Measurements from ENCODE around the gene HEXIM1. TPM values are rescaled to one million over a fixed set of nuclear protein-coding genes. Genes with fewer than 3 reads are reported as not detected.

Gene HEXIM1
- total RNA-seq, 1 experiment from 2014 or later = 57.2 TPM

GRCh38 chr17:45104497-45104896 lies 43.8 kb upstream of the HEXIM1 start:
- no peak for DNase-seq
- no peak overlapping the region for H3K27ac Mint-ChIP-seq (ENCODE audit: unreplicated experiment)
- CTCF ChIA-PET = interaction anchor here (0.5 to 0.6 kb wide), 2 partner anchors 14 to 1071 kb away, joined by 3 read pairs; no protein-coding TSS in a partner anchor
- no peaks in the 10 kb centered on the region for H3K4me1 Mint-ChIP-seq (ENCODE audit: low read depth, unreplicated experiment)
- intact Hi-C loops (cut with micrococcal nuclease; ENCODE audit: unreplicated experiment) = no loop called here
- peaks cover 84% of the 10 kb centered on the region for H3K36me3 Mint-ChIP-seq (ENCODE audit: insufficient read depth, unreplicated experiment)
- H3K27me3 Mint-ChIP-seq (ENCODE audit: unreplicated experiment) = no peaks in the 10 kb centered on the region
- H3K4me3 Mint-ChIP-seq (ENCODE audit: low read depth, unreplicated experiment) = no peak overlapping the region
- TF ChIP-seq, protein P1, sequence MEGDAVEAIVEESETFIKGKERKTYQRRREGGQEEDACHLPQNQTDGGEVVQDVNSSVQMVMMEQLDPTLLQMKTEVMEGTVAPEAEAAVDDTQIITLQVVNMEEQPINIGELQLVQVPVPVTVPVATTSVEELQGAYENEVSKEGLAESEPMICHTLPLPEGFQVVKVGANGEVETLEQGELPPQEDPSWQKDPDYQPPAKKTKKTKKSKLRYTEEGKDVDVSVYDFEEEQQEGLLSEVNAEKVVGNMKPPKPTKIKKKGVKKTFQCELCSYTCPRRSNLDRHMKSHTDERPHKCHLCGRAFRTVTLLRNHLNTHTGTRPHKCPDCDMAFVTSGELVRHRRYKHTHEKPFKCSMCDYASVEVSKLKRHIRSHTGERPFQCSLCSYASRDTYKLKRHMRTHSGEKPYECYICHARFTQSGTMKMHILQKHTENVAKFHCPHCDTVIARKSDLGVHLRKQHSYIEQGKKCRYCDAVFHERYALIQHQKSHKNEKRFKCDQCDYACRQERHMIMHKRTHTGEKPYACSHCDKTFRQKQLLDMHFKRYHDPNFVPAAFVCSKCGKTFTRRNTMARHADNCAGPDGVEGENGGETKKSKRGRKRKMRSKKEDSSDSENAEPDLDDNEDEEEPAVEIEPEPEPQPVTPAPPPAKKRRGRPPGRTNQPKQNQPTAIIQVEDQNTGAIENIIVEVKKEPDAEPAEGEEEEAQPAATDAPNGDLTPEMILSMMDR (IDR thresholded peaks at IDR 0.05; ENCODE audit: unreplicated experiment) = no peak
- no TSS peak for BruUV-seq (replicated peaks)
- H3K9me3 Mint-ChIP-seq (ENCODE audit: low read depth, unreplicated experiment) = no peaks in the 10 kb centered on the region

GRCh38 chr17:45104907-45105624 lies 43.2 kb upstream of the HEXIM1 start:
- intact Hi-C loops (cut with micrococcal nuclease; ENCODE audit: unreplicated experiment) = no loop called here
- no peak overlapping the region for H3K27ac Mint-ChIP-seq (ENCODE audit: unreplicated experiment)
- H3K36me3 Mint-ChIP-seq (ENCODE audit: insufficient read depth, unreplicated experiment) = peaks cover 86% of the 10 kb centered on the region
- BruUV-seq (replicated peaks) = no TSS peak
- TF ChIP-seq, protein P1 (IDR thresholded peaks at IDR 0.05; ENCODE audit: unreplicated experiment) = no peak
- no peaks in the 10 kb centered on the region for H3K4me1 Mint-ChIP-seq (ENCODE audit: low read depth, unreplicated experiment)
- H3K9me3 Mint-ChIP-seq (ENCODE audit: low read depth, unreplicated experiment) = no peaks in the 10 kb centered on the region
- CTCF ChIA-PET = interaction anchor here (0.6 to 0.8 kb wide), 4 partner anchors 30 to 1070 kb away, joined by 3 to 4 read pairs (median 4); partner anchors contain the start of gene ACBD4
- H3K4me3 Mint-ChIP-seq (ENCODE audit: low read depth, unreplicated experiment) = no peak overlapping the region
- no peaks in the 10 kb centered on the region for H3K27me3 Mint-ChIP-seq (ENCODE audit: unreplicated experiment)
- DNase-seq = no peak

DNA sequence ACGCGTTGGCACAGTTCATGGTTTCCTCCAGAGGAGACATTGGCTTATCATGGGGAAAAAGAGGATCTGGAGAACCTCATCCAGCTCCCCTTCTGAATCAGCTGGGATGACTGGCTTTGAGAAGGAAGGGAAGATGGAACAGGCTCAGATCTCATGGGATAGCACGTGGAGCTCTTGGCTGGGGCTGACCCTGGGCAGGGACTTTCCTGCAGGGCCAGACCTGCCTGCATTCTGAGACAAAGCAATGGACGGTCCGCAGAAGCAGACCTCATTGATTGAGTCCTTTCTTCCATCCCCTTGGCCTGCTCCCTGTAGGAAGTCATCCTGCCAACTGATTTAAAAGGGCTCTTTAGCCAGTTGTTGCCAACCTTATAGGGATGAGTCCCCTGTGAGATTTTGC lies 42.2 kb upstream of the HEXIM1 start:
- H3K4me3 Mint-ChIP-seq (ENCODE audit: low read depth, unreplicated experiment) = no peak overlapping the region
- H3K9me3 Mint-ChIP-seq (ENCODE audit: low read depth, unreplicated experiment) = no peaks in the 10 kb centered on the region
- BruUV-seq (replicated peaks) = no TSS peak
- no peak for DNase-seq
- H3K27ac Mint-ChIP-seq (ENCODE audit: unreplicated experiment) = no peak overlapping the region
- H3K27me3 Mint-ChIP-seq (ENCODE audit: unreplicated experiment) = no peaks in the 10 kb centered on the region
- CTCF ChIA-PET = interaction anchor here (0.6 kb wide), 1 partner anchor 18 kb away, joined by 3 read pairs; no protein-coding TSS in a partner anchor
- intact Hi-C loops (cut with micrococcal nuclease; ENCODE audit: unreplicated experiment) = no loop called here
- TF ChIP-seq, protein P1 (IDR thresholded peaks at IDR 0.05; ENCODE audit: unreplicated experiment) = no peak
- H3K36me3 Mint-ChIP-seq (ENCODE audit: insufficient read depth, unreplicated experiment) = peaks cover 88% of the 10 kb centered on the region
- H3K4me1 Mint-ChIP-seq (ENCODE audit: low read depth, unreplicated experiment) = no peaks in the 10 kb centered on the region

DNA sequence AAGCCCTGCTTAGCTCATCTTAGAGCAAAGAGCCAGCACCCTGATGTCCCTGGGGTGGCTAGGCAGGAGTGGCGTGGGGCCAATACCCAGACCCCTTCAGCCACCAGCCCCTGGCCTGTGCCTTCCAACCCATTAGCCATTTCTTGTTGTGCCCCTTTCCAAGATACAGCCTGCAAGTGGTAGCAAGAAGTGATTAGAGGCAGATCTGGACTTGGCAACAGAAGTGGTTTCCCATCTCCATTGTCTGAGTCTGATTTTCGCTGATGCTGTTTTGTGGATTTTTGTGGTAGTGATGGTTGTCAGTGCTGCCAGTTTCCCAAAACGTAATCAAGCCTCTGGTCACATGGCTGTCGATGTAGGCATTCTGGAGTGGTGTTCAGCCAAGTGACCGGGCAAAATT lies 41.7 kb upstream of the HEXIM1 start:
- Mint-ChIP-seq H3K9me3 (ENCODE audit: low read depth, unreplicated experiment) (no peaks in the 10 kb centered on the region), H3K27me3 (ENCODE audit: unreplicated experiment) (no peaks in the 10 kb centered on the region), H3K27ac (ENCODE audit: unreplicated experiment) (no peak overlapping the region), H3K36me3 (ENCODE audit: insufficient read depth, unreplicated experiment) (peaks cover 86% of the 10 kb centered on the region), H3K4me3 (ENCODE audit: low read depth, unreplicated experiment) (no peak overlapping the region), H3K4me1 (ENCODE audit: low read depth, unreplicated experiment) (no peaks in the 10 kb centered on the region)
- CTCF ChIA-PET = no interaction called here
- BruUV-seq (replicated peaks) = no TSS peak
- intact Hi-C loops (cut with micrococcal nuclease; ENCODE audit: unreplicated experiment) = no loop called here
- no peak for DNase-seq
- TF ChIP-seq, protein P1 (IDR thresholded peaks at IDR 0.05; ENCODE audit: unreplicated experiment) = no peak

Measured in Calu3 (cell line).